Neural cell (in vitro differentiated cells): Measurements from ENCODE around the gene PMPCA. TPM values are rescaled to one million over a fixed set of nuclear protein-coding genes. Genes with fewer than 3 reads are reported as not detected.

ENCODE experiments used
- H2AFZ ChIP-seq: fragments of 200-600, 300-800 bp; sonication (generic), shearing (Covaris generic); 2 replicates; pipeline ENCODE4 v1.6.0; 2014; ENCODE audit warnings: low read depth, mild to moderate bottlenecking, antibody characterized with exemption, low read length, moderate library complexity
- H3F3A ChIP-seq: fragments of 200-600 bp; shearing (Covaris generic); 2 replicates; pipeline ENCODE4 v1.6.1; 2016; ENCODE audit warnings: mild to moderate bottlenecking, moderate library complexity, mixed read lengths, antibody characterized with exemption, low read length; ENCODE audit not compliant: insufficient read depth, poor library complexity, severe bottlenecking
- H3K27ac ChIP-seq: fragments of 200-600, 300-800 bp; sonication (generic), shearing (Covaris generic); 2 replicates; pipeline ENCODE4 v1.5.1; 2014; ENCODE audit warnings: mild to moderate bottlenecking, low read length, moderate library complexity
- H3K27me3 ChIP-seq: fragments of 300-800, 200-600 bp; sonication (generic), shearing (Covaris generic); 2 replicates; pipeline ENCODE4 v1.6.0; 2014; ENCODE audit warnings: mild to moderate bottlenecking, low read depth, low read length, moderate library complexity; ENCODE audit not compliant: insufficient read depth
- H3K36me3 ChIP-seq: fragments of 300-800, 200-600 bp; sonication (generic), shearing (Covaris generic); 2 replicates; pipeline ENCODE4 v1.5.1; 2014; ENCODE audit warnings: mild to moderate bottlenecking, antibody characterized with exemption, low read length, moderate library complexity; ENCODE audit not compliant: insufficient read depth
- H3K4me2 ChIP-seq: fragments of 300-800, 200-600 bp; sonication (generic), shearing (Covaris generic); 2 replicates; pipeline ENCODE4 v1.6.0; 2014; ENCODE audit warnings: mild to moderate bottlenecking, low read length
- H3K4me3 ChIP-seq: fragments of 300-800, 200-600 bp; sonication (generic), shearing (Covaris generic); 2 replicates; pipeline ENCODE4 v1.5.1; 2014; ENCODE audit warnings: mild to moderate bottlenecking, low read length, moderate library complexity
- H3K79me2 ChIP-seq: fragments of 200-600 bp; shearing (Covaris generic); replicated peaks from 2 replicates; pipeline ENCODE4 v1.6.0; 2014; ENCODE audit warnings: mild to moderate bottlenecking, low read length, moderate library complexity; ENCODE audit not compliant: insufficient read depth
- H3K9ac ChIP-seq: fragments of 300-800, 200-600 bp; sonication (generic), shearing (Covaris generic); 2 replicates; pipeline ENCODE4 v1.6.1; 2016; ENCODE audit warnings: mild to moderate bottlenecking, low read length, mixed read lengths
- H3K9me2 ChIP-seq: fragments of 200-600 bp; shearing (Covaris generic); 2 replicates; pipeline ENCODE4 v1.6.1; 2016; ENCODE audit warnings: mild to moderate bottlenecking, low read length, mixed read lengths; ENCODE audit not compliant: insufficient read depth
- H3K9me3 ChIP-seq: fragments of 200-600, 300-800 bp; sonication (generic), shearing (Covaris generic); 2 replicates; pipeline ENCODE4 v1.6.1; 2016; ENCODE audit warnings: mild to moderate bottlenecking, mixed run types, low read length, moderate library complexity, mixed read lengths
- H4K20me1 ChIP-seq: fragments of 200-600 bp; shearing (Covaris generic); 2 replicates; pipeline ENCODE4 v1.6.1; 2016; ENCODE audit warnings: mild to moderate bottlenecking, mixed run types; ENCODE audit not compliant: insufficient read depth
- EP300 ChIP-seq: fragments of 450-650 bp; conservative IDR thresholded peaks from 2 replicates; pipeline ENCODE4 v1.6.1; 2014; ENCODE audit warnings: antibody characterized with exemption, mild to moderate bottlenecking, moderate library complexity; ENCODE audit not compliant: poor library complexity, severe bottlenecking
- EZH2 ChIP-seq: fragments of 200-600, 300-800 bp; shearing (Covaris generic), sonication (generic); IDR thresholded peaks from 2 replicates; pipeline ENCODE4 v1.6.1; 2014; ENCODE audit warnings: antibody characterized with exemption, low read length, borderline replicate concordance, mild to moderate bottlenecking; ENCODE audit not compliant: insufficient read depth, poor library complexity, severe bottlenecking
- MXI1 ChIP-seq: fragments of 450-650 bp; conservative IDR thresholded peaks from 2 replicates; pipeline ENCODE4 v1.6.1; 2014; ENCODE audit warnings: antibody characterized with exemption, mild to moderate bottlenecking; ENCODE audit not compliant: poor library complexity, severe bottlenecking
- POLR2AphosphoS5 ChIP-seq: IDR thresholded peaks from 2 replicates; pipeline ENCODE4 v1.6.1; 2012
- RAD21 ChIP-seq: fragments of 450-650 bp; conservative IDR thresholded peaks from 2 replicates; pipeline ENCODE4 v1.6.1; 2014; ENCODE audit warnings: antibody characterized with exemption, mild to moderate bottlenecking, moderate library complexity
- SMC3 ChIP-seq: fragments of 450-650 bp; conservative IDR thresholded peaks from 2 replicates; pipeline ENCODE4 v1.6.1; 2014; ENCODE audit warnings: antibody characterized with exemption, mild to moderate bottlenecking, moderate library complexity; ENCODE audit not compliant: poor library complexity
- TAF1 ChIP-seq: IDR thresholded peaks from 2 replicates; pipeline ENCODE4 v1.6.1; 2012; ENCODE audit warnings: low read depth
- polyA plus RNA-seq: library from polyadenylated mRNA; depleted of rRNA; stranded (reverse); fragments of >200 nt; gene quantifications from 2 replicates; pipeline ENCODE4 v1.2.3, GENCODE V29; 2014
- TF ChIP-seq, protein P1 (sequence below): fragments of 450-650 bp; IDR thresholded peaks from 2 replicates; pipeline ENCODE4 v1.5.1; 2014; ENCODE audit warnings: antibody characterized with exemption, mild to moderate bottlenecking, moderate library complexity; ENCODE audit not compliant: poor library complexity, severe bottlenecking
- TF ChIP-seq, protein P2 (sequence below): IDR thresholded peaks from 2 replicates; pipeline ENCODE4 v1.6.1; 2012; ENCODE audit warnings: borderline replicate concordance

The PMPCA gene
- polyA plus RNA-seq, 1 donor from 2014 or later, result 61.3 TPM

DNA sequence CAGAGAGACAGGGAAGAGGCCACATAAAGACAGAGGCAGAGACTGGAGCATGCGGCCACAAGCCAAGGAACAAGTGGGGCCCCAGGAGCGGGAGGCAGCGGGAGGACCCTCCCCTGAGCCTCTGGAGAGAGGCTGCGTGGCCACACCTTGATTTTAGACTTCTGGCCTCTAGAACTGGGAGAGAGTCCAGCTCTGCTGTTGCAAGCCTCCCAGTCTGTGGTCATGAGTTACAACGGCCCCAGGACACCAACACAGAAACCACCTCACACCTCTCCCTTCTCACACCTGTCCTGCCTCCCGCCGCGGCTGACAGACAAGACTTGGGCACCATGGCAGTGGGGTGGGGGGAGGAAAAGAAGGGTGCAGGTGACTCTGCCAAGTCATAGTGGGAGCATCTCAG, 27.0 kb downstream of the PMPCA start:
- Histone ChIP-seq H3K27me3 (no peaks in the 10 kb centered on the region), H2AFZ (no peak overlapping the region), H3F3A (no peaks in the 10 kb centered on the region), H3K9me2 (no peaks in the 10 kb centered on the region), H3K9ac (no peak overlapping the region), H3K4me3 (peak overlapping the region; percentile 96), H3K79me2 (peaks cover 32% of the 10 kb centered on the region), H3K4me2 (peak overlapping the region; percentile 59), H3K27ac (no peak overlapping the region), H3K36me3 (no peaks in the 10 kb centered on the region), H4K20me1 (no peaks in the 10 kb centered on the region), H3K9me3 (no peaks in the 10 kb centered on the region)
- TF ChIP-seq, protein P1, sequence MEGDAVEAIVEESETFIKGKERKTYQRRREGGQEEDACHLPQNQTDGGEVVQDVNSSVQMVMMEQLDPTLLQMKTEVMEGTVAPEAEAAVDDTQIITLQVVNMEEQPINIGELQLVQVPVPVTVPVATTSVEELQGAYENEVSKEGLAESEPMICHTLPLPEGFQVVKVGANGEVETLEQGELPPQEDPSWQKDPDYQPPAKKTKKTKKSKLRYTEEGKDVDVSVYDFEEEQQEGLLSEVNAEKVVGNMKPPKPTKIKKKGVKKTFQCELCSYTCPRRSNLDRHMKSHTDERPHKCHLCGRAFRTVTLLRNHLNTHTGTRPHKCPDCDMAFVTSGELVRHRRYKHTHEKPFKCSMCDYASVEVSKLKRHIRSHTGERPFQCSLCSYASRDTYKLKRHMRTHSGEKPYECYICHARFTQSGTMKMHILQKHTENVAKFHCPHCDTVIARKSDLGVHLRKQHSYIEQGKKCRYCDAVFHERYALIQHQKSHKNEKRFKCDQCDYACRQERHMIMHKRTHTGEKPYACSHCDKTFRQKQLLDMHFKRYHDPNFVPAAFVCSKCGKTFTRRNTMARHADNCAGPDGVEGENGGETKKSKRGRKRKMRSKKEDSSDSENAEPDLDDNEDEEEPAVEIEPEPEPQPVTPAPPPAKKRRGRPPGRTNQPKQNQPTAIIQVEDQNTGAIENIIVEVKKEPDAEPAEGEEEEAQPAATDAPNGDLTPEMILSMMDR, result no peak
- no peak for TF ChIP-seq RAD21
- TF ChIP-seq, protein P2, sequence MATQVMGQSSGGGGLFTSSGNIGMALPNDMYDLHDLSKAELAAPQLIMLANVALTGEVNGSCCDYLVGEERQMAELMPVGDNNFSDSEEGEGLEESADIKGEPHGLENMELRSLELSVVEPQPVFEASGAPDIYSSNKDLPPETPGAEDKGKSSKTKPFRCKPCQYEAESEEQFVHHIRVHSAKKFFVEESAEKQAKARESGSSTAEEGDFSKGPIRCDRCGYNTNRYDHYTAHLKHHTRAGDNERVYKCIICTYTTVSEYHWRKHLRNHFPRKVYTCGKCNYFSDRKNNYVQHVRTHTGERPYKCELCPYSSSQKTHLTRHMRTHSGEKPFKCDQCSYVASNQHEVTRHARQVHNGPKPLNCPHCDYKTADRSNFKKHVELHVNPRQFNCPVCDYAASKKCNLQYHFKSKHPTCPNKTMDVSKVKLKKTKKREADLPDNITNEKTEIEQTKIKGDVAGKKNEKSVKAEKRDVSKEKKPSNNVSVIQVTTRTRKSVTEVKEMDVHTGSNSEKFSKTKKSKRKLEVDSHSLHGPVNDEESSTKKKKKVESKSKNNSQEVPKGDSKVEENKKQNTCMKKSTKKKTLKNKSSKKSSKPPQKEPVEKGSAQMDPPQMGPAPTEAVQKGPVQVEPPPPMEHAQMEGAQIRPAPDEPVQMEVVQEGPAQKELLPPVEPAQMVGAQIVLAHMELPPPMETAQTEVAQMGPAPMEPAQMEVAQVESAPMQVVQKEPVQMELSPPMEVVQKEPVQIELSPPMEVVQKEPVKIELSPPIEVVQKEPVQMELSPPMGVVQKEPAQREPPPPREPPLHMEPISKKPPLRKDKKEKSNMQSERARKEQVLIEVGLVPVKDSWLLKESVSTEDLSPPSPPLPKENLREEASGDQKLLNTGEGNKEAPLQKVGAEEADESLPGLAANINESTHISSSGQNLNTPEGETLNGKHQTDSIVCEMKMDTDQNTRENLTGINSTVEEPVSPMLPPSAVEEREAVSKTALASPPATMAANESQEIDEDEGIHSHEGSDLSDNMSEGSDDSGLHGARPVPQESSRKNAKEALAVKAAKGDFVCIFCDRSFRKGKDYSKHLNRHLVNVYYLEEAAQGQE, result no peak
- TF ChIP-seq POLR2AphosphoS5, result no peak
- no peak for TF ChIP-seq EZH2
- TF ChIP-seq EP300, result no peak
- no peak for TF ChIP-seq SMC3
- TF ChIP-seq TAF1, result no peak
- no peak for TF ChIP-seq MXI1

DNA sequence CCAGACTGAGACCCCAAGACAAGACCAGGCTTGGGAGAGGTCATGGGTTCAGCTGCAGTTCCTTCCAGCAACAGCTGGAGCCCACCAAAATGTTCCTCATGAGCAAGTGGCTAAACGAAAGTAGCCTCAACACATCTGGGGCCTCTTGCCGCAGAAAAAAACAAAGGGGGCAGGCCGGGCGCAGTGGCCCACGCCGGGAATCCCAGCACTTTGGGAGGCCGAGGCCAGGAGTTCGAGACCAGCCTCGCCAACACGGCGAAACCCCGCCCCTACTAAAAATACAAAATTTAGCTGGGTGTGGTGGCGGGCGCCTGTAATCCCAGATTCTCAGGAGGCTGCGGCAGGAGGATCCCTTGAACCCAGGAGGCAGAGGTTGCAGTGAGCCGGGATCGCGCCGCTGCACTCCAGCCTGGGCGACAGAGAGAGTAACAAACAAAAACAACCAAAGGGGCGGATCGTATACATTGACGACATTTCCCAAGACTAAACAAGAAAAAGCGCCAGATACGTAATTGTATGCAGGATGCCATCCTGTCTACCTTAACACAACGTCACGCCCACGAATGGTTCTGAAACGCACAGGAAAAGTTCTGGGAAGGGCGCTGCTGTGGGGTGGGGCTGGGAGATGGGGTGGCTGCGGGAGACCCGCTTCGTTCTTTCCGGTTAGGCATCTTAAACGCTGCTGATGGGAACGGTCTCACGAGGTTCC, 27.5 kb downstream of the PMPCA start:
- H4K20me1 ChIP-seq, result no peaks in the 10 kb centered on the region
- H3K36me3 ChIP-seq, result no peaks in the 10 kb centered on the region
- H3K79me2 ChIP-seq, result peaks cover 32% of the 10 kb centered on the region
- H3K9me3 ChIP-seq, result no peaks in the 10 kb centered on the region
- no peak overlapping the region for H2AFZ ChIP-seq
- peak overlapping the region; percentile 73 for H3K4me2 ChIP-seq
- H3F3A ChIP-seq, result no peaks in the 10 kb centered on the region
- no peak overlapping the region for H3K27ac ChIP-seq
- peak overlapping the region; percentile 79 for H3K9ac ChIP-seq
- no peaks in the 10 kb centered on the region for H3K27me3 ChIP-seq
- no peaks in the 10 kb centered on the region for H3K9me2 ChIP-seq
- peak overlapping the region; percentile 96 for H3K4me3 ChIP-seq
- TF ChIP-seq TAF1 (no peak), MXI1 (no peak), EP300 (no peak), EZH2 (no peak), RAD21 (no peak), POLR2AphosphoS5 (no peak), SMC3 (no peak)
- TF ChIP-seq, protein P2, result no peak
- TF ChIP-seq, protein P1, result no peak
